Measurements from ENCODE around the gene GPC1. TPM values are rescaled to one million over a fixed set of nuclear protein-coding genes. Genes with fewer than 3 reads are reported as not detected.

Gene GPC1
- total and polyA plus RNA-seq, 2 of the 13 experiments (the other 11 are each of a cell fraction or from before 2014, with no cell fraction given): 4.0 to 5.5 TPM

GRCh38 chr2:240440251-240440650 lies 4.8 kb downstream of the GPC1 start:
- Histone ChIP-seq H3K4me1 (ENCODE audit: insufficient read depth, low read length) (peaks cover 18% of the 10 kb centered on the region), H3K36me3 (replicated peaks in 1 of 2; ENCODE audit: control insufficient read depth in 1 of 2, insufficient read depth in 2 of 2, low read length in 2 of 2) (no peaks in the 10 kb centered on the region), H3K9ac (ENCODE audit: insufficient read depth, low read depth, low read length) (no peak overlapping the region), H3K27me3 (ENCODE audit: control insufficient read depth in 1 of 2, insufficient read depth in 2 of 2, low read length in 2 of 2) (peaks cover 13 to 21% of the 10 kb centered on the region in 2 experiments; a peak in 4 of 5 replicates), H3K4me3 (replicated peaks in 1 of 3; ENCODE audit: insufficient read depth in 1 of 3, low read depth in 2 of 3, low read length in 3 of 3) (no peak overlapping the region), H4K20me1 (ENCODE audit: insufficient read depth, low read length) (peaks cover 3% of the 10 kb centered on the region; the same call in 1 of the 2 replicates), H3K9me3 (ENCODE audit: low read length) (no peaks in the 10 kb centered on the region), H2AFZ (ENCODE audit: low read length) (no peak overlapping the region), H3K4me2 (ENCODE audit: low read depth, low read length) (no peak overlapping the region), H3K27ac (ENCODE audit: extremely low read length, insufficient read depth, low read length) (no peak overlapping the region), H3K79me2 (ENCODE audit: insufficient read depth, low read length) (no peaks in the 10 kb centered on the region)
- TF ChIP-seq NR1H2 (CRISPR knock-in tag; IDR thresholded peaks at IDR 0.05; ENCODE audit: borderline replicate concordance, low read depth) (no peak), ZNF770 (CRISPR knock-in tag; IDR thresholded peaks at IDR 0.05) (0 out of 2 replicates have a peak, but pooled peaks have one; percentile 56)
- ATAC-seq (no peak), FAIRE-seq (no peak), DNase-seq (ENCODE audit: low spot score) (no peak)
- 68% methylated on average over 9 of the region's 12 CpGs for WGBS (ENCODE audit: low lambda C conversion rate)
- in situ Hi-C loops (cut with HindIII; ENCODE audit: extremely low pct_ligation_motif_present, low pct_unique_long_range_greater_than_20kb) (no loop called here), intact Hi-C loops (cut with micrococcal nuclease; ENCODE audit: unreplicated experiment) (no loop called here)
- no TSS peak for BruUV-seq (replicated peaks)
- ChIA-PET CTCF (ENCODE audit: low intra/inter-chr PET ratio, low total read pairs) (no interaction called here), POLR2A (no interaction called here)

- no peaks in the 10 kb centered on the region for H3K79me2 ChIP-seq (ENCODE audit: insufficient read depth, low read length)
- no peak overlapping the region for H3K9ac ChIP-seq (ENCODE audit: insufficient read depth, low read depth, low read length)
- H3K4me3 ChIP-seq (replicated peaks in 1 of 3; ENCODE audit: insufficient read depth in 1 of 3, low read depth in 2 of 3, low read length in 3 of 3): no peak overlapping the region
- no TSS peak for BruUV-seq (replicated peaks)
- no peak for TF ChIP-seq CEBPG (CRISPR knock-in tag; IDR thresholded peaks at IDR 0.05)
- TF ChIP-seq ZNF770 (CRISPR knock-in tag; IDR thresholded peaks at IDR 0.05): peak; percentile 52; the same call in 1 of the 2 replicates
- intact Hi-C loops (cut with micrococcal nuclease; ENCODE audit: unreplicated experiment): no loop called here
- 78% methylated on average over 9 of the region's 18 CpGs for WGBS (ENCODE audit: low lambda C conversion rate)
- peaks cover 13 to 21% of the 10 kb centered on the region in 2 experiments; a peak in 4 of 5 replicates for H3K27me3 ChIP-seq (ENCODE audit: control insufficient read depth in 1 of 2, insufficient read depth in 2 of 2, low read length in 2 of 2)
- no peak overlapping the region for H3K27ac ChIP-seq (ENCODE audit: extremely low read length, insufficient read depth, low read length)
- H3K4me2 ChIP-seq (ENCODE audit: low read depth, low read length): no peak overlapping the region
- no peak for ATAC-seq
- no peak overlapping the region for H2AFZ ChIP-seq (ENCODE audit: low read length)
- no peak for DNase-seq (ENCODE audit: low spot score)
- in situ Hi-C loops (cut with HindIII; ENCODE audit: extremely low pct_ligation_motif_present, low pct_unique_long_range_greater_than_20kb): no loop called here
- no peaks in the 10 kb centered on the region for H3K36me3 ChIP-seq (replicated peaks in 1 of 2; ENCODE audit: control insufficient read depth in 1 of 2, insufficient read depth in 2 of 2, low read length in 2 of 2)
- H4K20me1 ChIP-seq (ENCODE audit: insufficient read depth, low read length): peaks cover 3% of the 10 kb centered on the region; the same call in 1 of the 2 replicates
- ChIA-PET CTCF (ENCODE audit: low intra/inter-chr PET ratio, low total read pairs) (no interaction called here), POLR2A (no interaction called here)
- no peaks in the 10 kb centered on the region for H3K9me3 ChIP-seq (ENCODE audit: low read length)
- H3K4me1 ChIP-seq (ENCODE audit: insufficient read depth, low read length): peaks cover 18% of the 10 kb centered on the region
- FAIRE-seq: no peak
These were observed 5.3 kb downstream of the GPC1 start for GRCh38 chr2:240440704-240441320.
